ENCODE results near the gene NWD2.

The NWD2 gene

DNA sequence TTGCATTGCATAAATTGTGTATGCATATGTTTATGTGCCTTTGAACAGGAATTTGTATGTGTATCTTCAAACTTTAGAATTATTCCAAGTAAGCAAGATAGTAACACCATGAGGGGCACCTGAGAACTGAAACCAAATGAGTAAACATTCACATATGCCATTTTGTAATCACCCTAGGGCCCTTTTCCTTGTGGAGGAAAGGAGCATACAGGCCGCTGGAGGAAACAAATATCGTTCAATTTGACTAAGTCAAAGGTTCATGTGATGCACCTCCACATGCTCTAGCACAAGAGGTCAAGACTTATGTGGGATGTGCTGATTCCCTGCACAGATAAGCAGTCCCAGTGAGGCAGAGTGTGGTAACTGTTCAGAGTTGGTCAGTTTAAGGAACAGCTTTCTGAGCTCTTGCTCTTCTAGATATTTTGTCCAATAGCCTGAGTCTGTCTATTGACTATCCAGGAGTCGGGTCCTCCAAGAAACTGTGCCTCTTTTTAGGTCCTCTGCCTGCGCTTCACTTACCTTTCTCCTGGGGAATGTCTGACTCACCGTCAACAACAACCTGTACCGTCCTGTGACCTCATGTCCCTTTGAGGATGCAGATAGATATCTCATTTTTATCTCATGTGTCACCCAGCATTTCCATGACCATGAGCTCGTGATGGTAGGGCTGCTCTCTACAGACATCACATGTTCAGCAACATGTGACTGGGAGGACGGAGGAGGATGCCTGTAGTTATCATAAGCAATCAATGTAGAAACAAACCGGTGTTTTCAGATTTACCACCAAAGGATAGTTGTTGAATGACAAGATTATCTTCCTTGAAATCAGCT lies 196.9 kb downstream of the NWD2 start:
- no peak for DNase-seq

DNA sequence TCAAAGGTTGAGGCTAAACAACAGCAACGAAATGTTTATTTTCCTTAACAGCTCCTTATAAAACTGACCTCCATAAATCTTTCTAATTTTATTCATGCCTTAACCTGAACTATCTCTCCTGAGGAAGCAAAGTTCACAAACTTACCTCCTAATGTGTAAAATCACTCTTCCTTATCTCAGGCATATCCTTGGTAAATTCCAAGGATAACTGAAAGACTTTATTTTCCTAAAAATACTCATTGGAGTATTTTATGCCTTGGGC lies 197.4 kb downstream of the NWD2 start:
- no peak for DNase-seq

DNA sequence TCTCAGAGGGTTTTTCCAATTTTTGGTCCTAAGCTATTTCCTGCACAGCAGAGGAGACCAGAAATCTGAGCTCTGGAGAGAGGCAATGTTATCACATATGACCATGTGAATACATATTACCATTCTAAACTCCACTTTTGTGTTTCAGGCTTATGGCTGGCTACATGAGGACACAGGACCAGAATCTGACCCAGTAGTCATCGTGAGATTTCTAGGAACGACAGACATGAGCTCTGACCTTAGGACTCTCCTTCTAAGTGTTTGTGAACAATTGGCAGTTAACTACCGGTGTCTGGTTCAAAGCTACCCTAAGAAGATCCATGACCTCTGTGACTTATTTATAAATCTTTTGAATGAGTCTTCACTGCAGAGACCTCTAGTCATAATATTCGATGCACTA lies 198.6 kb downstream of the NWD2 start:
- DNase-seq = no peak

DNA sequence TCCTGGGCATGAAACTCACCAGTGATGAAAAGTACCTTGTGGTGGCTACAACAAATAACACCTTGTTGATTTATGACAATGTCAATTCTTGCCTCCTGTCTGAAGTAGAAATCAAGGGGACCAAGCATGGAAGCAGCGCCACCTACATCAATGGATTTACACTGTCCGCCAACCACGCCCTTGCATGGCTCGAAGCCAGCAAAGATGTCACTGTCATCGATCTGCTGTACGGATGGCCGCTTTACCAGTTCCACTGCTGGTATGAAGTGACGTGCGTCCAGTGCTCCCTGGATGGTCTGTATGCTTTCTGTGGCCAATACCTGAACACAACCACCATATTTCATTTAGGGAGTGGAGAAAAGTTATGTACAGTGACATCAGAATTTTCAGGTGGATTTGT lies 200.5 kb downstream of the NWD2 start:
- no peak for DNase-seq

DNA sequence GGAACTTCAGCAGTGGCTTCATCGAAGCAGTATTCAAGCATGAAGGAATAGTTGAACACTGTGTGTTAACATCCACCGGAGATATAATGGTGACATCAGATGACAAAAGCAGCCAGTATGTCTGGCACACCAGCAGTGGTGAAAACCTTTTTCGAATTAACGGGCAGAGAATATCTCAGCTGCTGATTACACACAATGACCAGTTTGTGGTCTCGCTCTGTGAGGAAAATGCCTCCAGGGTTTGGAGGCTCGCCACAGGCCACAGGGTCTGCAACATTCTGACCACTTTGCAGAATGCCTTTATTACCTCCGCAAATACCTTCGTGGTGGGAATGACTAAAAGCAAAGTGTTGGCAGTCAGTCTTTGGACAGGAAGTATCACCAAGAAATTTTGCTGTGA lies 201.5 kb downstream of the NWD2 start:
- no peak for DNase-seq

DNA sequence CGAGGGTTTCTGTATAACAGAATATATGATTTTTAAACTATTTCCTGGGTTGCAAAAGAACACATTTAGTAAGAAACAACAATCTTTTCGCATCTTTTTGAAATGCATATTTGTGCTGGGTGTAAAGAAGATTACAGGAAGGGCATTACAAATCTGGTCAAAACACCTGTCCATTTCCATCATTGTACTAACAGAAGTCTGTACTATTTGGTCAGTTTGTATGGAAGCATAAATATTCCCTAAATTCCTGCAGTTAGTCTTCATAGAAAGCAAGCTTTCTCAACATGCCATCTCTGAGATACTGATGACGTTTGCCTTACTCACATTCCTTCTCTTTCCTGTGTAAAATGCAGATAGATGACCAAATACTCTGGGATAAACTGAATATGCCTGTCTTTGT lies 203.3 kb downstream of the NWD2 start:
- no peak for DNase-seq

DNA sequence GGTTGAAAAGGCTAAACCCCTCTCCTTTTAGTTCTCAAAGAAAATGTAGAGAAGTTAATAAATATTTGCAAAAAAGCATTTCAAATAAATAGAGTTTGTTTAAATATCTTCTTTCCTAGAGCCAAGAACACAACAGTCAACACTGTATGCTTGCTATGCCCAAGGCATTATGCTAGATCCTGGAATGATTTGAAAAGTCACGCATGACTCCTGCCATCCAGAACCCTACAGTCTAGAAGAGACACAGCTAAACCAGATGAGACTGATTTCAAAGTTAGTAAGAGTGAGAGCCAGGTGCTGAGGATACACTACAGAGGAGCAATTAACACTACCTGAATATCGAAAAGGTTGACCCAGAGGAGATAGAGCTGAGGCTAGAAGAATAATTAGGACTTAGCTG lies 205.8 kb downstream of the NWD2 start:
- no peak for DNase-seq

DNA sequence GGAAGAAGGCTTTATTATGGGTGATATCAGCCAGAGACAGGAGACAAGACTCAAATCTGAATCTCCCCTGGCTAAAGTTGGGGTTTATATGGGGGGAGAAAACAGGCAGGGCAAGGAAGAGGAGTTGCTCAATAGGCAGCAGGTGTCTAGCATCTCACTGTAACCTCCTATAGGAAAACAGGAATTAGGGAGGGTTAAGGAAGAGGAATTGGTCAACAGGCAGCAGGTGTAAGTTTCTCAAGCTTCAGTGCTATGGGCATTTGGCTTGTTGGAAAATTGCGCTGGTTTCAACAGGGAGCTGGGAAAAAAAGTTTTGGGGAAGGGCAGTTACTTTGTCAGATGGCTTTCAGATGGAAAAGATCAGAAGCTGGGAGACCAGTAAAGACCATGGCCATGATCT lies 206.4 kb downstream of the NWD2 start:
- no peak for DNase-seq

DNA sequence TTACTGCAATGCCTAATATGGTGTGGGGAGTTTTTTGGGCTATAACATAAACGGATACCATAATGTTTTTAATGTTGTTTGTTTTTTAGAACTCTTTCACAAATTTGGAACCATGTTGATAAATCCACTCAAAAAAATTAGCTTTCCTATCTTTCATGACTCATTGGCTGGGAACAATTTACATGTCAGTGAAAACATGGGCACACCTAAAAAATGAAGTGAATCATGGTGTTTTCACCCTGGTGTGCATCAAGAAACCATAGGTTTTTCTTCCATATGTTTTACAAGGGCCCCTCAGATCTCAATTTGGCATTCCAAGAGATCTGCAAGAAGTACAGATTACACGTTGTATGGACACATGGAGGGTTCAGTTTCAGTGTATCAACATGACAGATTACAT lies 207.1 kb downstream of the NWD2 start:
- DNase-seq = no peak

DNA sequence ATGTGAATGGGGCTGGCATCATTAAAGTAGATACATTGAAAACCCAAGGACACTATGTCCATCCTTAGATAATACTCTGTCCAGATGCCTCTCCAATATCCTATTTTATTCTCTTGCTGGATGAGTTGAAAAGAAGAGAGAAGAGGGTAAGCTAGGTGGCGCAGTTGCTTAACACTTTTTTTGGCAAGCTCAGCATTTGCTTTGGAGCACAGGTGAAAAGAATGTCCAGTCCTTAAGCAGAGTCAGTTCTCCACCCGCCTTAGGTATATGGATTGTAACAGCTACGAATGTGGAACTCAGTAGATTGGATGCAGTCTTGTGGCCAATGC lies 208.4 kb downstream of the NWD2 start:
- DNase-seq = peak; percentile 80

DNA sequence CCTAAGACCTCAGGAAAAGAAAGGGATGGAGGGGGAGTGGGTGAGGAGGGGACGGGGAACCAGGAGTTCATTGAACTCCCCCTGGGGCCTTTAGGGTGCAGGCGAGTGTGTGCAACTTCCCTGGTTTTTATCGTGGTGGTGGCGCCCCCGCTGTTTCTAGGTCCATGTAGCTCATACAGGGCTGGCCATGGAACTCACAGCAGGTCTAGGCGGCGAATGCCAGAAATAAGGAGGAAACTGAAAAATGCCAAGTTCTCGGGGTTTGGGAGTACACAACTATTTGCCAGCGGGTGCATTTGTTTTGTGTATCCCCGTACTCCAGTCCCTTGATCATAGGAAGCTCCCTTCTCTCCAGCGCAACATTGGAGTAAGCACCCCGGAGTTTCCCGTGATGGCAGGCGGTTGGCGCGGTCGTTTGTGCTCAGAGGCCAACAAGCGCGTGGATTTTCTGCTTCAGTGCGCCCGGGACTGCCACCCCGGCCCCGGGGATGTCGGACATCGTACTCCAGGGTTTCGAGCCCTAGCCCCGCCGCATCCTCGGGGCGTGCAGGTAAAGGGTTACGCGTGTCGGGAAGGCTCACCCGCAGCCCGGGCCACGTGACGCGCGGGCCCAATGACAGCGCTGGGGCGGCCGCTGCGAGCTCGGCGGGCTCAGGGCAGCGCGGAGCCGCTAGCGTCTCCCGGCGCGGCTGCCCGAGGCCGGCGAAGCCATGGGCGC lies 208.9 kb downstream of the NWD2 start:
- peak; percentile 79 for DNase-seq

DNA sequence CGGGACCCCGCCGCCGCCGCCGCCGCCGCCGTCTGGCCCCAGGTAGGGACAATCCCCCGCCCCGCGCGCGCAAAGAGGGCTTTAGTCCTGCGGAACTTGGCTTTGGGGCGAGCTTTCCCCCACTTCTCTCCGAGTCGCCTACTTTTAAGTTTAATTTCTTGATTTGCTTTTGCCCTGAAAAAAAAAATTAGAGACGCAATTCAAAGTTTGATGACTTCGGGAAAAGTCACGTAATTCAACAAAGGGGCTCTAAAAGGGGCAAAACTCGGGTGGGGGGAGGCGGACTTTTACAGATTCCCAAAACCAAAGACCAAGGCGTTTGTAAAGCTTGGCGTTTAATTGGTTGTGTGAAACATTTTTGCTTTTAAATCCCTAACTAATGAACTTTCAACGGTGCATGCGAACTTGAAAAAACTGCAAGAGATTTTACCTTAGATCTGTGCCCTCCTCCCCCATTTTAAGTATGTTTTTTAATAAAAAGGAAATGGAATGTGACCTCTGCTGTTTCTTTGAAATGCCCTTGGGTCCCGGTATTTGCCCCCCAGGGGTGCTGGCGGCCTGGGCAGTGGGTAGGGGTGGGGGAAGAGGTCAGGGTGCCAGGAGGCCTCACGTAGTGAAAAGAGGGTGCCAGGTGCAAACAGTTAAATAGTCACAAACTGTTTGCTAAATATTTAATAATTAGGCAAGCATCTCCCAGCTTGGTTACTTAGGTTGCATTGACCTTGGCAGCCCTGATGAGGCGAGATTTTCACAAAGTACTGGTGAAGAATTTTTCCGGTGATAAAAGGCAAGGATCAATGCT lies 209.7 kb downstream of the NWD2 start:
- no peak for DNase-seq

DNA sequence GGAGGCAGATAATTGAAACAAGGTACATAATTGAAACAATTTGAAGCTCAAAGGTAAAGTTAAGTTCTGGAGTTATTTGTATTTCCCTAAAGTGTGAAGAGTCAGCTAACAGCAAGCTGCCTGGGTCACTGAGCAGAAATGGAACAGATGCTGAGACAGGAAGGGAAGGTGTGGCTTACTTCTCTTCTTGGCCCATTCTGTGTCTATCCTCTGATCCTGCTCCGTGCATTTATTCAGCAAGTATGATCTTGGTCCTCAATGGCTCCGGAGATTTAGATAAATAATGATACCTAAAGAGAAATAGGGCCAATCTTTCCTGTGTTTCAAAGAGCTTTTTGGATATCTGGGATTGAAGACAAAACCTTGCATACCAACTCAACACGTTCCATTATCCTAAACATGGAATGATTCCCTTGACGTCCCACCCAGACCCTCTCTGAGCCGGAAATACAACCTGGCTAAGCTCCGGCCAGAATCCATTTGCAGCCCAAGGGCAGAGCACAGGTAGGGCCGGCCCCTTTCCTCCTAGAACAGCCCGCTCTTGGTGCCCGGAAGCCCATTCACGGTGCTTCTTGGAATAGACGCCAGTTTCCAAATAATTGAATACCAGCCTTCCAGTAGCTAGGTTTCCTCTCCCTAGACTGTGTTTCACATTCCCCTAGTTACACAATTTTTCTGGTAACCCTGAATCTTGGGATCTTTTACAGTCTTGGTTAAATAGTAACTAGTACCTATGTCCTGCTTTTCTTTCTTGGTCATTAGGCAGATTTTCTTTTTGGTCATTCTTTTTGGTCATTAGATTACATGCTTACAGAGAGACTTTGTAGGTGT lies 211.0 kb downstream of the NWD2 start:
- no peak for DNase-seq

DNA sequence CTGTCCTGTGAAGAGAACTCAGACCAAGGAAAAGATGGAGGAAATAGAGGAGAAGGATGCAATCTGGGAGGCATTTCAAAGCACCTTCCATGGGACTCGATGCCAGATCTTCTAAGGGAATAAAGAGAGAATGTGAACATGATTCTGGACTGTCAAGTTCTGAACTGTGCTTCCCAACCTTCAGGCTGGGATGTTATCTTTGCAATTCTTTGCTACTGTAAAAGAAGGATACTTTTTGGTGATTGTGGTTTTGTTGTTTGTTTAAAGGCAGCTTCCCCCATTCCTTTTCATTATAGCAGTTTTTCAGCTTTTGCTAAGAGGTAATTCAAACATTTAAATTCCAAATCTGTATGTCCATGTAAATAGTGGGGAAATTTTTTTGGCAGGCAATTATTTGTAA lies 217.3 kb downstream of the NWD2 start:
- DNase-seq = no peak

DNA sequence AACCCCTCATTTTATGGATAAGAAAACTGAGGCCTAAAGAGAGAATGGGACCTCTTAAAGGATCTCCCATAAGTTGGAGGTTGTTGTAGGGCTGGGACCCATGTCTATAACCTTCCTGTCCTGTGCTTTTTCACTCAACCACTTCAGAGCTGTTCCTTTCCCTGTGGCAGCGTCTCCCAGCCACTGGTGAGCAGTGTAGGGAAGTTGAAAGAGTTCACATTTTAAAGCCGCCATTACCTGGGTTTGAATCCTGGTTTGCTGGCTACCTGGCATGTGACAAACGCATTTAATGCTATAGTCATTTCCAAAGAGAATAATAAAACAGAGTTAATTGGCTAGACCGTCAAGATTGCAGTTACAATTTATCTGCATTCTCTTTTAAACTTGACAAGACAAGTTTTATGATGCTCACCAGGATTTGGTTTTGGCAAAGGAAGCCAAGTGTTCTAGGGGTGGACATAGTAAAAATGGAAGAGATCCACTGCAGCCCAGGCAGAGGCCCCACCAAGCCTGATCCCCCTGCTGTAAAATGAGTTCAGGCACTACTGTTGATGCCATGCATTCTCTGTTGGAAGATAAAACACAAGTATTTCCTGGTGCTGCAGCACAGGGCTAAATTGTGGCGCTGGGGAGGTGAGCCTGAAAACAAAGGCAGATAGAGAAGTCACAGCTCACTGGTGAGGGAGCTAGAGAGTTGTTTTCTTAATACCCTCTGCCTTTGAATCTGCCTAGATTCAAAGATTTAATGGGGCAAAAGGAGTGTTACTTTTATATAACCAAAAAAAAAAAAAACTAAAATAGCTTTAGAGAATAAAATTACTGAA lies 218.7 kb downstream of the NWD2 start:
- DNase-seq = no peak

DNA sequence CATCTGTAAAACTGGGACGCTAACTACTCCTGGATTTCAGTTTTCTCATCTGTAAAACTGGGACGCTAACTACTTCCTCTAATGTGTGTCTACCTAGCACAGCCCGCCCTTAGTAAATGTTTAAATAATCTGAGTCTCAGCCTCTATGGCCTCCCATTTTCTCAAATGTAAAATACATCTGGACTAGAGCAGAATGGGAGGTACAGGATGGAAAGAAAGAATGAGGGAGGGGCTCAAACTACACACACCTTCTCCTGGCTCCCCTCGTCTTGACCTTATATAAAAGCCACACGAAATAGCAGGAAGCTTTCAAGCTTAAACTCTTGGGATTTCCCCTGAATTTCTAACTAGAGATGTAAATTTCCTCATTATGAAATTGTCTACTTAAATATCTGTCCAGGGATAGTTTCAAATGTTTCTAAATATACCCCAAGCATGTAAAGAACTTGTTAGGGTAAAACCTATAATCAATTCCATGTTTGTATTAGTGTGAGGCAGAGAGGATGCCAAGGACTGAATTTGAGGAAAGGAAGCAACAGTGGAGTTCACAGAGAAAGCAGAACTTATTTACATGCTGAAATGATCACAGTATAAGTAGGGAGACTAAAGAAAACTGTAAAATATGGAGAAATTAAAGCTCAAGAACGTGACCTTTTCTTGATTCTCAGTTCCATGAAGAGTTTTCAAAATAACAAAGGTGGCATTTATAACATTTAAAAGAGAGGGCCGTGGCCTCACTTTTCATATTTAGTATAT lies 220.0 kb downstream of the NWD2 start:
- no peak for DNase-seq

DNA sequence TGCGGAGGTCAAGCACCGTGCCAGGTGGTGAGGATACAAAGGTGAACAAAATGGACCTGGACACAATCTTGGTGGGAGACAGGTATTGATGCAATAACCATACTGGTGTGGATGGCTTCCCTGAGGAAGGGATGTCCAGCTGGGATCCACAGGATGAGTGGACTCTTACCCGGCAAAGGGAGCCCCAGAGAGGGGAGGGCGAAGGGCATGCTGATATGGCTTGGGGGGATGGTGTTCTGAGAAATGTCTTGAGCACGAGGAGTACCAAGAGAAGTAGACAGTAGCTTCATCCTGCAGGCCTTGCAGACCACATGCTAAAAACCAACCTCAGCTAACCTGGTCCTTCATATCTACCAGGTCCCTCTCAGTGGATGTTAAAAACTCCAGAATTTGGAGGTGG lies 220.8 kb downstream of the NWD2 start:
- no peak for DNase-seq

DNA sequence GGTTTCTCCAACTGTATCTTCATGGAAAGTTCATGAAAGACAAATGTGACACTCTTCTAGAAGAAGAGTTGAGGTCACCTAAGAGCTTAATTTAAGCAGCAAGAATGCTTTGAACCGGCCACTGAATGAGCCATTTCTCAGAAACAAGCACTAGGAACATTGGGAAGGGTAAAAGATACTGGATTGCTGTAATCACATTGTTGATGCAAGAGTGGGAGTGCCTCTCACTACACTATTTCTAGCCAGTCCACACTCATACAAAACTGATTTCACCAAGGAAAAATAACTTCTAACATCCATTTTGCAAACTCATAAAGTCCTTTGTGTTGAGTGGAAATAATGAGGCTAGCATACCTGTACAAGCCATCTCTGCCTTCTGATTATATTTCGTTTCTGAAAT lies 221.3 kb downstream of the NWD2 start:
- DNase-seq = no peak

DNA sequence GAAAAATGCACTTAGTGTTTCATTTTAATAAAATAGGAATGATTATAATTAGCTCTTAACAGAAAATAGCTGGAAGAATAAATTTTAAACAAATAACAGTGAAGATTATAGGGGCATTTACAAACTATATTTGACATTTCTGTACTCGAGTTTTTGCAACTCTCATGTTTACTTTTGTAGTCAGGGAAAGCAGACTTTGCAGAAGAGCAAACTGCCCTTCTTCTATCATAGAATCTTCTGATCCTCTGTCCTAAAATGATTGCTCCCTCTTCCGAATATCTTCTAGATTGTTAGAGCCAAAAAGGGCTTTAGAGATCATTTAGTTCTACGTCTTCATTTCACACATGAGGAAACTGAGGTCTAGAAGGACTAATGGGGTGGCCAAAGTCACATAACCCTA lies 222.7 kb downstream of the NWD2 start:
- DNase-seq = no peak

DNA sequence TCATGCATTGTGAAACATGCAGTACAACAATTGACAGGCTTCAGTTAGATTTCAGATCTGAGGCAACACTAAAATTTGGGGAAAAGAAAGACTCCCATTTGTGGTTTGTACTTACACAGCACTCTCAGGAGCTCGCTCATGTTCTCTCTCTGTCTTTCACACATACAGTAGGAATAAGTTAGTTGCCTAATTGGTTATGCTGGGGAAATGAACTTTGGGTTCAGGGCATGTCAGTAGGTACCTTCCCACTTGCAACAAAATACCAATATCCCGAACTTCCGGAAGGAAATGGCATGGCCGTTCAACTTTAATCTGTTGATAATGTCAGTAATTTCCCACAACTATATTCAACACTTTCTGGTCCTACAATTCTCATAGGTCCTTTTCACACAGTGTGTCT lies 223.3 kb downstream of the NWD2 start:
- no peak for DNase-seq

DNA sequence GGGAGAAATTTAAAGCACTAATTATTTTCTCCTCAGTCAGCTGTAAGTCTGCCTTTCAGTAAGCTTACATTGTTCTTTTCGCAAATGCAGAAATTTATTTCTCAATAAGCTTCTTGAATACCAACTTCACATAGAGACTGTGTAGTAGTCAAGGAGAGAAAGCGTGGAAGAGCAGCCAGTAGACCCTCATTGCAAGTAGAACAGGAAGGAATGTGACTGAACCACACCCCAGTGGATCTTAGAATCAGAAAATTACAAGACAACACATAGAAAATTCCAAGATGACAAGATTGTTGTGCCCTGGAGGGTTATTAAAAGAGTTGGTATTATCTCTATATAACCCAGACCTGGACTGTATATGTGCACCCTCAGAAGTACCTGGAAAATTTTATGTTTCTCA lies 224.7 kb downstream of the NWD2 start:
- DNase-seq = no peak

DNA sequence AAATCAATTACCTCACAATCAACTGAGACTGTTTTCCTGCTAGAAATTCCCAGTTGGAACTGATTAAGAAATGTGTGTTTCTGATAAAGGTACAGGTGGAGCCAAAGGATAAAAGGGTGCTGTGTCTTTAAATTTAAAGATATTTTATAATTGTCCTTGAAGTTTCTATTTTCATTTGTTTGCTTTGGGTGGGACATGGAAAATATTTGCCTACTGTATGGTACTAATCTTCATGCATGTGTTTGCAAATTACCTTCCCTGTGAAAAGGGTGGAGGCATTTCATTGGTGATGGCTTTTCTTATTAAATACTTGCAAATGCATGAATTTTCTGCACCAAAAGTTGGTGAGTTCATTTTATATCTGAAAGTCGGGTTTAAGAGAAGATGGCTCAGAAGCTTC lies 225.7 kb downstream of the NWD2 start:
- no peak for DNase-seq

Data from midbrain (tissue), 1 donor.